Erythroblast (primary cell): ENCODE measurements around the gene DROSHA.

Experiments
- GATA1 ChIP-seq: IDR thresholded peaks from 2 replicates; pipeline ENCODE4 v1.6.1; 2011; ENCODE audit warnings: low read depth, mild to moderate bottlenecking, control low read depth, low read length, moderate library complexity
- POLR2A ChIP-seq: IDR thresholded peaks from 2 replicates; pipeline ENCODE4 v1.6.1; 2011; ENCODE audit warnings: mild to moderate bottlenecking, low read length

DNA sequence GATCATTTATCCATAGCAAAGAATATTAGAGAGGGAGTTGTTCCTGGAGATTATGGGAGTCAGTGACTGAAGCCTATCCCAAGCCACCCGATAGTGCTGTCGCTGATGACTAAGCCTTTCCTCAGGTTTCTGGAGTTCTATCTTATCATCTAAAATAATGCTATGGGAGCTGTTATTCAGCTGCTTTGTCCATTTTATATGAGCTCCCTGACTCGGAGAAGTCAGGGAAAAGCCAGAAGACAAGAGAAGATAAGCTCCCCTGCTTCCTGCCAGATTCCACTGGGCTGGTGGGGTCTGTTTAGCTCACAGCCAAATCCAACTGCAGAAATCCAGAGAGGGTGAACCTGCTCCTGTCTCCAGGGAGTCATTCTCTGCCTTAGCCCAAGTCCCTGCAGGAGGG is 148.2 kb downstream of the DROSHA start:
- TF ChIP-seq POLR2A, result no peak
- TF ChIP-seq GATA1, result no peak
